Fibroblast of lung (primary cell): ENCODE results near the gene FRY.

Experiments
- CTCF ChIP-seq, 2 donors: IDR thresholded peaks in 1 of 2; conservative IDR thresholded peaks in 1 of 2; 1 replicate in 1 of 2; 2 replicates in 1 of 2; pipeline ENCODE4 v1.5.1; 2011 to 2012; ENCODE audit warnings: low read length in 2 of 2, control low read depth in 1 of 2, inconsistent platforms in 1 of 2, low read depth in 1 of 2, mild to moderate bottlenecking in 1 of 2
- EZH2 ChIP-seq: IDR thresholded peaks from 2 replicates; pipeline ENCODE4 v1.5.1; 2012; ENCODE audit warnings: low read length, control low read depth, mild to moderate bottlenecking; ENCODE audit errors: missing control alignments

GRCh38 chr13:32254416-32254815 is 222.8 kb downstream of the FRY start:
- TF ChIP-seq CTCF (conservative IDR thresholded peaks at IDR 0.05 in 1 of 2, IDR thresholded peaks at IDR 0.05 in 1 of 2; ENCODE audit: low read depth in 1 of 2, low read length in 2 of 2) (no peak), EZH2 (no peak)
